Colon (tissue), 2 donors: ENCODE results near the gene MRTFA.
"Not testable (repeated sequence)": the region's sequence is repeated elsewhere in the genome, so short reads cannot be mapped to it uniquely, and the experiment has no call there.

Experiments used
- FAIRE-seq: peaks from 2 replicates; lab custom pipeline; 2012; peaks lifted over from hg19 to GRCh38; lab: Jason Lieb, UNC
- donor health status: control.
- donor health status: control.

MRTFA gene

DNA sequence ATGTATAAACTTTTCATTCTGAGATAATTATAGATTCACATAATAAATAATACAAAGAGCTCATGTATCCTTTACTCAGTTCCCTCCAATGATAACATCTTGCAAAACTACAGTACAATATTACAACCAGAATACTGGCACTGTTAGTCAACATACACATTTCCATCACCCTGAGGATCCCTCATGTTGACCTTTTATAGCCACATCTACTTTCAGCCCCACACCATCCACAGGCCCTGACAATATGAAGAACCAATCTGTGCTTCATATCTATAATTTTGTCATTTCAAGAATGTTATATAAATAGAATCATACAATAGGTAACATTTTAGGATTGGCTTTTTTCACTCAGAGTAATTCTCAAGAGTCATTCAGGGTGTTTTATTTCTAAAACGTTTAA, 115.5 kb downstream of the MRTFA start:
- FAIRE-seq: no peak

DNA sequence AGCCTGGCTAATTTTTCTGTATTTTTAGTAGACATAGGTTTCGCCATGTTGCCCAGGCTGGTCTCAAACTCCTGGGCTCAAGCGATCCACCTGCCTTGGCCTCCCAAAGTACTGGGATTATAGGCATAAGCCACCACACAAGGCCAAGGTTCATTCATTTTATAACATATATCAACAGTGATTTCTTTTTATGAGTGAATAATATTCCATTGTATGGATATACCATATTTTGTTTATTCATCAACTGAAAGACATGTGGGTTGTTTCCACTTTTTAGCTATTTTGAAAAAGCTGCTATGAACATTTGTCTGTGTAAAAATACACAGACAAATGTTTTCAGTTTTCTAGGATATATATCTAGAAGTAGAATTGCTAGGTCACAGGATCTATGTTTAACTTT, 116.0 kb downstream of the MRTFA start:
- peak; percentile 49 for FAIRE-seq

DNA sequence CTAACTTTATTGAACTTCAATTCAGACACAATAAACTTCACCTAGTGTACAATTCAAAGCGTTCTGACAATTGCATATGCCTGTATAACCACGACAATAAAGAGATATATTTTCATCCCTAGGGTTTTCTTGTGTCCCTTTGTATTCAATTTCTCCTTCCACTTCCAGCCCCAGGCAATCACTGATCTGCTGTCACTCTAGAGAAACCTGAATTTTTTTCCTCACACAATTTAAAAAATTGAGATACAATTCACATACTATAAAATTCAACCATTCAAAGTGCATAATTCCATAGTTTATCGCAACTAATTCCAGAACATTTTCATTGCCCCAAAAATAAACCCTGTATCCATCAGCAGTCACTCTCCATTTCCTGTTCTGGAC, 116.6 kb downstream of the MRTFA start:
- FAIRE-seq: no peak

DNA sequence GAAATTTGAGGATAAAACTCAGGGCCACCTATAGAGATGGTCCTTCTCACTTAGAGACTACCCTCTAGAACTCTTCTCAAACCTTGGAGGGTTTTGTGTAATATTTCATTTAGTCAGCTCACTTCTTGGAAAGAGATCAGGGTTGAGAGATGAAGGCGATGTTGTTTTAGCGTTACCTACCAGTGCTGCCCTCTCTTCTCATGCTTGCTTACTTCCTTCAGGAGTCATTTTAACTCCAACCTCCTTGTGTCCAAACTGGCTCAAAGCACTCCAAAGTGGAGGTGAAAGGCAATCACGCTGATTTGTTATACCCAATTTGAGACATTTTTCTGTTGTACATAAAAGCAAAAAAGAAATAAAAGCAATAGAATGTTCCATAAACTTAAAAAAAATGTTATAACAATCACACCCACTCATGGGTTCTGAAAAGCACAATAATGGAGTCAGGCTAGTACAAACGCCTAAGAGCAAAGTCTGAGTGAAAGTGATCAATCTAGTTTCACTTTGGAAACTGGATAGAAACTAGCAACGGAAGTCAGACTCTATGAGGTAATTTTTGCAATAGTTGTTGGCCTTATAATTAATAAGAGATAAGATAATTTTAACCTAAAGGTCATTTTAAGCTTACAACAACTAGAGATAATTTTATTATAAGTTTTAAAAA, 117.1 kb downstream of the MRTFA start:
- peak; percentile 70 for FAIRE-seq

DNA sequence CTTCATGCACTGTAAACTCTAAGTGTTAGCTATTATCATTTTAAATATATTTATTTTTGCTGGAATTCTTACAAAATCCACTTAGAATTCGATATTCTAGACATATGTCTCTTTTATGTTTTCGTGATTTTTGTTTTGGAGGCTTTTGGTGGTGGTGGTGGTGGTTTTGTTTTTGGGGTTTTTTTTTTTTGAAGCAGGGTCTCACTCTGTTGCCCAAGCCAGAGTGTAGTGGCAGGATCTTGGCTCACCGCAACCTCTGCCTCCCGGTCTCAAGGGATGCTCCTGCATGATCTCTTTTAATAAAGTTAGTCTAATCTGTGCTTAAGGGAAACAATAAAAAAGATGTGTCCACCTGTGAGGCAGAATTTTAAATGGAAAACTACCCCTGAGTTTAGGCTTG, 117.7 kb downstream of the MRTFA start:
- no peak for FAIRE-seq

DNA sequence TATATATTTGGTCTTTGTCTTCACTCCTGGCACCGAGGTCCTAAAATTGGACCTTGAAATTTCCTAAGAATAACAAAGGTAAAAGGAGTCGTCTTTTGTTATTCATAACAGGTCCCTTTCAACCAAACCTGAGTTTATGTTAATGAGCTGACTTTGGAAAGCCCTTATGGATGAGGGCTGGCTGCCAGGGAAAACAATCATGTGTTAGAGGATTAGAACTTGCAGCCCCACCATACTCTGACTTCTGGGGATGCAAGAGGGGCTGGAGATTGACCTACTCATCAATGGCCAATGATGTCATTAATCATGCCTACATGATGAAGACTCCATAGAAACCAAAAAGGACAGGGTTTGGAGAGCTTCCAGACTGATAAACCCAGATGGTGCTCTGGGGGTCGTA, 118.9 kb downstream of the MRTFA start:
- no peak for FAIRE-seq

DNA sequence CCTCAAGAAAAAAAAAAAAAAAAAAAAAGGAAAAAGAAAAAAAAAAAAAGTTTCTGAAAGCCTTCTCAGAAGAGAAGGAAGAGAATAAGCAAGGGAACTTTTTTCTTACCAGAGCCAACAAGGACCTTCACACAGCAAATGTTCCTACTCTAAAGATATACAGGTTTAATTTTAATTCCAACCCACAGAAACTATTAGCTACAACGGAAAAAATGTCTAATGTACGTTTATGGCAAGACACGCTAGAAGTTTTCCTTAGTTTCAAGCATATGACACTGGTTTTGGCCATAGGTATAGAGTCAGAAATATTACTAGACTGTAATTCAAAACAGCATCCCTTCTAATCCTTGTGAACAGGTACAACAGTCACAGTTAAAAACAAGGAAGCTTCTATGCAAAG, 120.1 kb downstream of the MRTFA start:
- no peak for FAIRE-seq

DNA sequence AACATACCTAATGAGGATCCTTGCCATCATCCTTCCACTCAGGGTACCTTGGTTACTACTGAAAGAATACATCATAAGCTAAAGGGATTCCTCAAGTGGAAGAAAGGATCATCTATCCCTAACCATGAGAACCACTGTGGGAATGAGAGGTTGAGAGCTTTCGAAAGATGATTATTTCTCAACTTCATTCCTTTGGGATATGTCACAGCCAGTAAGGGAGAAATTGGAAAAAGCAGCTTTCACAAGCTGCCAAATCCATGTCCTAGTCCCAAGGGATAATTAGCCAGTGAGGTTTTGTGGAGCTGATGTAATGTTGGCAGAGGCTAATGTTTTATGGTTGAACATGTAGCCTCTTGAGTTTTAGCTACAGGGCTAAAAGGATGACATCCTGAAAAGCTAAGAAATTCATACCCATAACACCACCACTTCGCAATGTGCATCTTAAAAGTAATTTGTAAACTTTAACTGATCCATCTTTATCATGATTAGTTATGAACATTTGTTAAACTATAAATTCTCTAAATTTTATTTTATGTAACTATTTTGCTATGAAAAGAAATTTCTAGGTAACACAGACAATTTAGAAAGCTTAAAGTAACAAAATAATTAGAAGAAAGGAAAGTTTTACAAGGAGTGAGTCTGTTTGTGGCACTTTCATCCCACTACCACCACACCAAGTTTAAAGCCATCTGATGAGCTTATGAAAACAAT, 123.9 kb downstream of the MRTFA start:
- FAIRE-seq: peak; percentile 75

DNA sequence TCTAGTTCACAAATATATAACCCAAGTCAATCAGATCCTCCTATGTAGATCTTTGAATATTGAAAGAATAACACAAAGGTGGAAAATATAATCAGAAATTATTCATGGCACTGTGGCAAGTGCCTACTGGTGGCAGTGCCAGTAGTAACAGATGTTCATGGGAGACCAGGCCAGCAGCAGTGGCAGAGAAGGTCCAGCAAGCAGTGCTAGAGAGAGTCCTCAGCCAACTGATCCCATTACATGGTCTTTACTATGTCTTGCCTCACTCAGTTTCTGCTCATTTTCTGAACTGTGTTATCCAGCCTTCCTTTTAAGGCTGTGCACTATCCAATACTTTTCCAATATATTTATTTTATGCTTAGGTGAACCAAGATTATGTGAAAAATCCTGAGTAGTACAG, 124.9 kb downstream of the MRTFA start:
- FAIRE-seq: no peak

DNA sequence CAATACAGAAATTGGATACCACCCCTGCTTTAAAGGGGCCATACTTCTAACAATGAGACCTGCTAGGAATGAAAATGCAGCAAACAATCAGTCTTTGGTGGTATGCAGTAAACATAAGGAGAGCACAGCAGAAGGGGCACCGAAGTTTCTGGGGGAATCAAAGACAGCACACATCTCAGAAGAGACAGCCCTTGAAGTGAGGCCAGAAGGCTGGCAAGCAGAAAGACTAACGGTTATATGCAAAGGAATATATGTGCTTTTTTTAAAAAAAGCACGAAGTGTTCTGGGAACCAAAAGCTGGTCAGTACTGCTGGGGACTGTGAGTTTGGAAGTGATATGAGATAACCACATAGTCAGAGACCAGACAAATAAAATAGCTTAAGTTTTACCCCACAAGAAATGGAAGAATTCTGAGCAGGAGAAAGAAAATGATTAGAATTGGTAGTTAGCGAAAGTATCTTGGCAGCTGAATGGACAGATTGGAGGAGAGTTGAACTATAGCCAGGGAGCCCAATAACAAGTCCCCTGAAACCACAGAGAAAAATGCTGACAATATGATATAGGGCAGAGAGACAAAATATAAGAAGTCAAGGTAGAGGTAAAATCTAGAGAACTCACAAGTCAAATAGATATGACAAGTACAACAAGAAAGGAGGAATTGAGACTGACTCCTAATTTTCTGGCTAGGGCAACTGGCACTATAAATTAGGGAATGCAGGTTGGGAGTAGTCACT, 125.7 kb downstream of the MRTFA start:
- FAIRE-seq: no peak

DNA sequence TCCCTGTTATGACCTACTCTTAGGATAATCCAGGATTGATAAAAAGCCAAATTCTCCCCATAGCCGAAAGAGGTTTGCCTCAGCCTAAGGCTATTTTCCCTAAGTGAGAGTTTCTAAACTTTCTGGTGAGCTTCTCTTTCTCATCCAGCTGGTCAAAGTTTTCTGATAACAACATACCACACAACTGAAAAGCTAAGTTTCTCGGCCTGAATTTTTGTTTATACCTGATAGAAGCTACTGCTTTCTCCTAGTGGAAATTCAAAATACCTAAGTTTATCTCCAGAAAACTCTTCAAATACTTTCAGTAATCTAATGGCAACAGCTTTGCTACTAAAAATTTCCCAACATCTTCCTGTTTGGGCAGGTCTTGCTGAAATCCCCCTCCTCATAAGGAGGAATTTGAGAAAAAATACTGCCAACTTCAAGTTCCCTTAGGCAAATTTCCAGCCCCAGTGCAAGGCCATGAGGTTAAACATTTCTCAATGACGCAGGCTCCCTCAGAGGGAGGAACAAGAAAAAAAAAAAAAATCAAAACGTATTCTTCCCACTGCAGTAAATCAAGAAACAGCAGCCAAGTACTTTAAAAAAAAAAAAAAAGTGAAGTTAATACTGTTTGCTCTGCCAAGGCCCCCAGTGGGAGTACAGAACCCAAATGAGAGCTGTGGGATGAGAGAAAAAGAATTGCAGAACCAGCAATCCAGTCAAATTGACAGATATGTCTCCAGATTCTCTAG, 127.0 kb downstream of the MRTFA start:
- FAIRE-seq: no peak

DNA sequence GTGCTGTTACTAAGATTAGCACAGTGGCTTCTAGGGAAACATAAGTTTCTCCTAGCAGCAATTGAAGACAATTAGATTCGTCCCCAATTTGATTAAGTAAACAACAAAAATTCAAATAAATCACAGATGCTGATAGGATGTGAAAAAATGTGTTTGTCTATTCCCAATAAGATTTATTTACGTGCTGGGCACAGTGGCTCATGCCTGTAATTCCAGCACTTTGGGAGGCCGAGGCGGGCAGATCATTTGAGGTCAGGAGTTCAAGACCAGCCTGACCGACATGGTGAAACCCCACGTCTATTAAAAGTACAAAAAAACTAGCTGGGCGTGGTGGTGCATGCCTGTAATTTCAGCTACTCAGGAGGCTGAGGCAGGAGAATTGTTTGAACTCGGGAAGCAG, 128.5 kb downstream of the MRTFA start:
- FAIRE-seq: not testable (repeated sequence)

DNA sequence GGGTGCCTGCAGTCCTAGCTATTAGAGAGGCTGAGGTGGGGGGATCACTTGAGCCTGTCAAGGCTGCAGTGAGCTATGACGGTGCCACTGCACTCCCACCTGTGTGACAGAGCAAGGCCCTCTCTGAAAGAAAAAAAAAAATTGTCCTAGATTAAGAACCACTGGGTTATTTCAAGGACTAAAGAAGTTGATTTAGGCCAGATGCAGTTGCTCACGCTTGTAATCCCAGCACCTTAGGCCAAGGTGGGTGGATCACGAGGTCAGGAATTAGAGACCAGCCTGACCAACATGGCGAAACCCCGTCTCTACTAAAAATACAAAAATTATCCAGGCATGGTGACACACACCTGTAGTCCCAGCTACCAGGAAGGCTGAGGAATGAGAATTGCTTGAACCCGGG, 129.0 kb downstream of the MRTFA start:
- FAIRE-seq: no peak

DNA sequence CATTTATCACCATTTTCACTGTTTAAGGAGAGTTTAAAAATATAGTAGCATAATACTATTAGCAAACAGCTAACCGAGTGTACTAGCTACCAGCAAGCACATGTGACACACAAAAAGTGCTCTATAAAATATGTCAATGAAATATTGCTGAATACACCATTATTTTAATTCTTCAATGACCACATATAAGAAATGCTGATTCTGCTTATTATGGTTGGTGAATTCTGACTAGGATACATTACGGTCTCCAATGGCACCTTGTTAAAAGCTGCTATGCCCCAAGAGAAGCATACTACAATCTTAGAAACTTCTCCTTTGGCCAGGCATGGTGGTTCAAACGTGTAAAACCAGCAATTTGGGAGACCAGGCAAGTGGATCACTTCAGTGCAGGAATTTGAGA, 129.8 kb downstream of the MRTFA start:
- FAIRE-seq: no peak

DNA sequence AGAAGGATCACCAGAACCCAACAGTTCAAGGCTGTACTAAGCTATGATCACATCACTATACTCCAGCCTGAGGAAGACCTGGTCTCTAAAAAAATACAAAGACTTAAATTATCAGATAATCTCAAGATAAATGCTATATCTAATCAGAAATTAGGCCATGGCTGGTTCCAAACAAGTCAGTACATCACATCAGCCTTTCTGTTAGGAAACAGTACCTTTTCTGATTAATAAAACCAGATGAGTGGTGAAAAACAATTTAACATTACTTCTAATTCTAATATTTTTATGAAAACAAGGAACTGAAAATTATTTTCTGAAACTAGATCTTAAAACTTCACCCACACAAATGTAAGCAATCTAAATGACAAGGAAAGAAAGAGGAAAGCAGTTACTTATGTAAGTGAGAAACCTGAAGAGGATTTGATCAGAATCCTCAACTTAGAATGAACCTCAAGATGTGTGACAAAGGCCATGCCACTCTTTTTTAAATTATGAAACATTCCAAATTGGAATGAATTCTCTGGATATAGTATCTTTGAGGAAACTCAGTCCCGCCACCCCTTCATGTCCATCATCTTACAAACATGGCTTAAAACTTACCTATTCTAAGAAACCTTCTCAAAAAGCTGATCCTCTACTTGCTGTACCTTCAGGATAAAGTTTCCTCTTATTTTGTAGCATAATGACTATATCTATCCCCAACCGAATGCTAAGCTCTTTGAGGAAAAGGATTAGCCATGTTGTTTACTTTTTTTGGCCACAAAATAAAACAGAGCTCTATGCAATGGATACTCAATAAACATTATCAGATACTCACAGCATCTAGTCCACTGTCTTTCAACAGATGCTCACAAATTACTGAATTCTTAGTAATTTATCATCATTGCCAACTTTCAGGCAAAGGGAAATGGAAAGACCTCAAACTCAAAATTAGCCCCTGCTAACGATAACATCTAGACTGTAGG, 132.0 kb downstream of the MRTFA start:
- no peak for FAIRE-seq

DNA sequence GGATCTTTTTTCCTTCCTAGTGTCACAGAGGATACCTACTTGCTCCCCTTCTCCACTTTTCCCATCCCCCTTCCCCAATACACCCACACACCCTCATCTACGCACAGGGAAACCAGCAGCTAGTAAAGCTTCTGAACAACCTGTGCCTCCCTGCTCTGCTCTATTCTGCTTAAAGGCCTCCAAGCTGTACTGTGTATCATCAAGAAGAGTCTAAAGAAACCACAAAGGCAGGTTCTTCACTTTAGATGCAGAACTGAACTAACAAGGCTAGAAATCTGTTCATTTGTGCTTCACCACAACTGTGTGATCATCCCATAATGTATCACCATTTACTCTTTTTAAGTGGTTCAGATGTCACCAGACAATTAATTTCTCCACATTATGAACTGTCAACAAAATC, 133.6 kb downstream of the MRTFA start:
- FAIRE-seq: no peak

DNA sequence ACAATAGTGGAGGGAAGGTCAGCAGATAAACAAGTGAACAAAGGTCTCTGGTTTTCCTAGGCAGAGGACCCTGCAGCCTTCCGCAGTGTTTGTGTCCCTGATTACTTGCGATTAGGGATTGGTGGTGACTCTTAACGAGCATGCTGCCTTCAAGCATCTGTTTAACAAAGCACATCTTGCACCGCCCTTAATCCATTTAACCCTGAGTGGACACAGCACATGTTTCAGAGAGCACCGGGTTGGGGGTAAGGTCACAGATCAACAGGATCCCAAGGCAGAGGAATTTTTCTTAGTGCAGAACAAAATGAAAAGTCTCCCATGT, 136.1 kb downstream of the MRTFA start:
- FAIRE-seq: not testable (repeated sequence)

DNA sequence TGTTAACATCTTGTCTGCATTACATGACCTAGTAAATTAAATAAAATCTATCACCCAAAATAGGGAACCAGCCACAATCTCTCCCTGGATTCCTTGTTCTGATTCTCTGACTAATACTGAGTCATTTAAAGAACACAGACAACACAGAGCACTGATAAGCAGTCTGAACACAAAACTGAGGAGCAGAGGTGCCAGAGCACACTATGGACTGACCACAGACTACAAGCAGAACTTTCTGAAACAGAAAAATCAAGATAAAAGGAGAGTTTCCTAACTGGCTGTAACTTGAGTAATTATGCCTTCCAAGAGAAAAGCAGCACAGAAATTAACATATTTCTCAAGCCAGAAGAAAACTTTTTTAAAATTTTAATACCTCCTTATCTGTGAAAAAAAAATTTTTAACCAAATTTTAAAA, 137.3 kb downstream of the MRTFA start:
- FAIRE-seq: no peak

DNA sequence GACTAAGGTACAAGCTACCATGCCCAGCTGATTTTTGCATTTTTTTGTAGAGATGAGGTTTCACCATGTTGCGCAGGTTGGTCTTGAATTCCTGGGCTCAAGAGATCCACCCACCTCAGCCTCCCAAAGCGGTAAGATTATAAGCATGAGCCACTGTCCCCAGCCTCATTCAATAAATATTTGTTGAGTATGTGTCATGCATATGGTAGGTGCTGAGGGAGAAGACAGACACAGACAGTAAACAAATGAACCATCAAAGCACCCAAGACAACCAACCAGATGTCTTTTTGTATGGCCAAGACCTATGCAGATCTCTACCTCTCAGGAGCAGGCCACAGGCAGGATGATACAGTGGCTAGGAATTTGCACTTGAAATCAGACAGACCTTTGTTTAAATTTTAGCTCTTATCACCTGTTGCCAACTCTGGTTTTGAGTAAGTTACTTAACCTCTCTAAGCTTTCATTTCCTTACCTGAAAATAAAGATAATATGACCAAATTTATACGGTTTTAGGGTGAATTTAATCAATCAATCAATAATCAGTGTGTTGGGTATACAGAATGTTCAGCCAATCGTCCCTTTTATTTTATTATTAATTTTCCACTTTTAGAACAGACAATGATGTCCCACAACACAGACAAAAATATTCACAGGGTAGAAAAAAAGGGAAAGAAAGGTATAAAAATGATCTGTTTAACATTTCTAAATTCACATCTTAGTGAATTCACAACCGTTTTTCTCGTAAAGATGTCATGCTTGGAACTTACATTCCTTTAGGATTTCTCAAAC, 137.9 kb downstream of the MRTFA start:
- FAIRE-seq: no peak

DNA sequence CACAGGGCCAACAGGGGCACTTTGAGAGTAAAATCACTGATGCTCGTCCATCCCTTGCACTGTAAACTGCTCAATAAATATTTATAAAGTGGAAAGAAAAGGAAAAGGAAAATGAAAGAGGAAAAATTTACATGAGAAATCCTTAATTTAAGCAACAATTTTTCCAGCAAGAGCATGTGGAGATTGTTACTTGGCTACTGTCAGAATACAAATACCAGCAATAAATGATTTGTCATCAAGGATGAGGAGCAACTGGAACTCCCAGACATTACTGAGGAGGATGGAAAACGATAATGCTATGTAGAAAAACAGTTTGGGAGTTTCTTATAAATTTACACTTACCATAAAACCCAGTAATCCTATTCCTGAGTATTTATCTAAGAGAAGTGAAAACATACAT, 143.1 kb downstream of the MRTFA start:
- no peak for FAIRE-seq
